IMR-90 (cell line): Measurements from ENCODE around the gene GNB1L.

Experiments used
- CTCF ChIP-seq: conservative IDR thresholded peaks from 2 replicates; pipeline ENCODE4 v1.5.1; 2012; ENCODE audit warnings: mild to moderate bottlenecking, low read depth, low read length, improper control_type of control experiment
- NFE2L2 ChIP-seq: fragments of 150-350 bp; IDR thresholded peaks from 2 replicates; pipeline ENCODE4 v1.6.1; 2016; ENCODE audit warnings: low read depth, mild to moderate bottlenecking, low read length
- RAD21 ChIP-seq: IDR thresholded peaks from 2 replicates; pipeline ENCODE4 v1.6.1; 2012; ENCODE audit warnings: low read length, improper control_type of control experiment

- no peak for TF ChIP-seq CTCF
- TF ChIP-seq NFE2L2 = no peak
- TF ChIP-seq RAD21 = no peak
These were observed 12.9 kb downstream of the GNB1L start for GRCh38 chr22:19841641-19842392.
